Effector memory CD8-positive, alpha-beta T cell (primary cell): ENCODE results near the gene QRICH2.
A peak's percentile ranks its signal among the peaks of the same experiment; 100 is the strongest.
"Not testable (repeated sequence)": the region's sequence is repeated elsewhere in the genome, so short reads cannot be mapped to it uniquely, and the experiment has no call there.

Experiments
- ATAC-seq: fragments of 150-1000 bp; cut with Tn5 transposase; replicated peaks from 2 replicates; pipeline ENCODE4 v1.10.0; 2021; ENCODE audit warnings: mild to moderate bottlenecking, moderate library complexity
- DNase-seq, 3 experiments: peaks; one replicate each; pipeline ENCODE4 v3.0.0; 2021
- H3K27ac Mint-ChIP-seq, 2 donors: one replicate each; pipeline ENCODE4 v1.8.0; 2022; ENCODE audit warnings: mild to moderate bottlenecking in 2 of 2, mixed read lengths in 2 of 2, moderate library complexity in 2 of 2
- H3K27me3 Mint-ChIP-seq, 2 donors: one replicate each; pipeline ENCODE4 v1.8.0; 2022; ENCODE audit warnings: mixed read lengths in 2 of 2
- H3K36me3 Mint-ChIP-seq: one replicate; pipeline ENCODE4 v1.8.0; 2022; ENCODE audit warnings: mild to moderate bottlenecking, moderate library complexity, mixed read lengths; ENCODE audit not compliant: insufficient read depth
- H3K4me1 Mint-ChIP-seq, 2 donors: one replicate each; pipeline ENCODE4 v1.8.0; 2022; ENCODE audit warnings: low read depth in 2 of 2, mixed read lengths in 2 of 2
- H3K4me3 Mint-ChIP-seq, 2 donors: one replicate each; pipeline ENCODE4 v1.8.0; 2022; ENCODE audit warnings: mild to moderate bottlenecking in 2 of 2, mixed read lengths in 2 of 2, moderate library complexity in 2 of 2
- H3K9me3 Mint-ChIP-seq, 2 donors: one replicate each; pipeline ENCODE4 v1.8.0; 2022; ENCODE audit warnings: mixed read lengths in 2 of 2
- total RNA-seq, 9 experiments: gene quantifications; one replicate each; lab custom pipeline; 2026; lab: John Stamatoyannopoulos, UW

The QRICH2 gene
- total RNA-seq, result 2.0 to 17.6 (median 5.4) reads per million in 9 experiments

- no peaks in the 10 kb centered on the region for H3K9me3 Mint-ChIP-seq
- H3K36me3 Mint-ChIP-seq, result peaks cover 14% of the 10 kb centered on the region
- DNase-seq (no peak), ATAC-seq (no peak)
- no peak within 1 kb of the TSS for H3K4me3 Mint-ChIP-seq
- peaks cover 0 to 3% of the 10 kb centered on the region in 2 donors for H3K4me1 Mint-ChIP-seq
- H3K27ac Mint-ChIP-seq, result no peak within 1 kb of the TSS
- no peaks in the 10 kb centered on the region for H3K27me3 Mint-ChIP-seq
Measured at GRCh38 chr17:76307966-76308338, at the start of gene QRICH2. QRICH2 (minus strand) TSS chr17:76308276; CDS start chr17:76307998, 278 bp downstream.

GRCh38 chr17:76357597-76358158 lies 49.6 kb upstream of the QRICH2 start:
- H3K4me3 Mint-ChIP-seq, result no peak overlapping the region
- DNase-seq (no peak), ATAC-seq (no peak)
- H3K27ac Mint-ChIP-seq, result no peak overlapping the region
- H3K9me3 Mint-ChIP-seq, result no peaks in the 10 kb centered on the region
- peaks cover 15 to 32% of the 10 kb centered on the region in 2 donors for H3K27me3 Mint-ChIP-seq
- peaks cover 2% of the 10 kb centered on the region for H3K36me3 Mint-ChIP-seq
- H3K4me1 Mint-ChIP-seq, result peaks cover 9 to 12% of the 10 kb centered on the region in 2 donors

DNA sequence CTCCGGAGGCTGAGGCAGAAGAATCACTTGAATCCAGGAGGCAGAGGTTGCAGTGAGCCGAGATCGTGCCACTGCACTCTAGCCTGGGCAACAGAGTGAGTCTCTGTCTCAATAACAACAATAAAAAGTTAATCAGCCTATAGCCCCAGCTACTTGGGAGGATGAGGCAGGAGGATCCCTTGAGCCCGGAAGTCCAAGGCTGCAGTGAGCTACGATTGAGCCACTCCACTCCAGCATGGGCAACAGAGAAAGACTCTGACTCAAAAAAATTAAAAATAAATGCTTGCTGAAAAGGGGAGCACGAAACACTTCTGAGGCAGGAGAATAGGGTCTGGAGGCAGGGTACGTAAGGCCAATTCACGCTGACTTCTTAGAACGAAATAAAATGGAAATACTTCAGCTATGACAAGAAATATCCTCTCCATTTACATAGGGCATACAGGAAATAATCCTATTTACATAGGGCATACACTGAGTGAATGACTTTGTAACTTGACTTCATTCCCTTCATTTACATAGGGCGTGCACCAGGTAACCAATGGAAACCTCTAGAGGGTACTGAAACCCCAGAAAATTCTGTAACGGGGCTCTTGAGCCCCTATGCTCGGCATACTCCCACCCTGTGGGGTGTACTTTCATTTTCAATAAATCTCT lies 48.9 kb upstream of the QRICH2 start:
- peaks cover 13 to 16% of the 10 kb centered on the region in 2 donors for H3K4me1 Mint-ChIP-seq

GRCh38 chr17:76354747-76355310 lies 46.8 kb upstream of the QRICH2 start:
- H3K9me3 Mint-ChIP-seq, result no peaks in the 10 kb centered on the region
- peak overlapping the region in 1 of 2 donors; percentile 81 for H3K27ac Mint-ChIP-seq
- H3K36me3 Mint-ChIP-seq, result peaks cover 2% of the 10 kb centered on the region
- peaks cover 17 to 18% of the 10 kb centered on the region in 2 donors for H3K4me1 Mint-ChIP-seq
- peaks cover 0 to 12% of the 10 kb centered on the region in 2 donors for H3K27me3 Mint-ChIP-seq
- ATAC-seq (no peak), DNase-seq (no peak)
- peak overlapping the region; percentile 84 to 88 for H3K4me3 Mint-ChIP-seq

More for the DNA sequence above, 48.9 kb upstream of the QRICH2 start:
- Mint-ChIP-seq H3K36me3 (peaks cover 2% of the 10 kb centered on the region), H3K9me3 (no peaks in the 10 kb centered on the region), H3K27ac (no peak overlapping the region), H3K27me3 (peaks cover 8 to 26% of the 10 kb centered on the region in 2 donors), H3K4me3 (no peak overlapping the region)
- no peak for ATAC-seq
- no peak for DNase-seq

DNA sequence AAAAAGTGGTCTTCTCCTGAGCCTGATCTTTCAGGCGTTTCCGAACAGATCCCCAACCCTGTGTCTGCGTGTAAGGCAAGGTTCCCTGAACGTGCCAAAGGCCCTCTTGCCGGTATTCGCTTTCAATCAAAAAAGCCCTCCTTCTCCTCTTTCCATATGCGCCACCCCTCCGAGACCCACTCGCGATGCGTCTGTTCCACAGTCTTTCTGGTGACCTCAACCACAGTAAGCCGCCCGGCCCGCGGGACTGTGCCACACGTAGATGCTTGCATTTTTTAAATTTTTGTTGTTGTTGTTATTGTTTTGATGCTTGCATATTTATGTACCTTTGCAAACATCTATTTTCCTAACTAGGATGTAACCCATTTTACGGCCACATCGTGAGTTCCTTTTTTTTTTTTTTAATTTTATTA lies 46.2 kb upstream of the QRICH2 start:
- H3K36me3 Mint-ChIP-seq, result peaks cover 2% of the 10 kb centered on the region
- peak; percentile 6 for ATAC-seq
- H3K4me1 Mint-ChIP-seq, result peaks cover 17 to 18% of the 10 kb centered on the region in 2 donors
- H3K4me3 Mint-ChIP-seq, result peak overlapping the region; percentile 84 to 88
- DNase-seq, result no peak
- peak overlapping the region; percentile 81 to 95 for H3K27ac Mint-ChIP-seq
- H3K9me3 Mint-ChIP-seq, result no peaks in the 10 kb centered on the region
- peaks cover 0 to 8% of the 10 kb centered on the region in 2 donors for H3K27me3 Mint-ChIP-seq

DNA sequence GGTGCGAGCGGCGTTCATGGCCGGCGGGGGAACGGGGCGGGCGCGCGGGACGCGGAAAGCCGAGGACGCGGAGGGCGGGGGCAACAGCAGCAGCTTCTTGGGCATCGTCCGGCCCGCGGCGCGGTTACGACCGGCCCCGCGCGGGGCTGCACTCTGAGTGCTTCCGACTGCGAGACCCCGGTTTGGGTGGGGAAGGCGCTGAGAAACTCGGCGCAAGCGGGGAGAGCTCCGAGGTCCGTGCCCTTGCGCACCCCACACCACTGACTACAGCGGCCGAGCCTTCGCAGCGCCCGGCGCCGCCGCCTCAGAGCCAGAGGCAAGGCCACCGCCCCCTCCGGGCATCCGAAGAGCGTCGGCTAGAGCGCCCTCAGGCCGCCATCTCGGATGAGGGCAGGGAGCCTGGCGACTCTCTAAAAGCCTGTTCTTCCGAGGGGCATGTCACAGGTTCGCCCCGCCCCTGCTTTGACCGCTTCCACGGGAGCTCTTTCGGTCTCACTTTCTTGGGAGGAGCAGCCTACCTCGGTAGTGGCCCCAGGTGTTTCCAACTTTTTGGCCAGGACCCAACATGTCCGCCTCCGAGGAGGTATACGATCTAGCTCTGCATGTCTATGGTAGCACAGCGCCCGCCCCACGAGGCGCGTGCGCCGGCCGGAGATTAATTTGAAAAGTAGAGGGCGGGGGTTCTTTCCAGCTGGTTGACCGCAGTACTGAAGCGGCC lies 45.7 kb upstream of the QRICH2 start, which contains the start of gene PRPSAP1:
Gene PRPSAP1 (minus strand): TSS at position 318 of the 718 bp plus-strand sequence. CDS start 213 bp downstream, at position 105.
- peak within 1 kb of the TSS; percentile 81 to 95 for H3K27ac Mint-ChIP-seq
- peak; percentile 94 for ATAC-seq
- H3K9me3 Mint-ChIP-seq, result no peaks in the 10 kb centered on the region

GRCh38 chr17:76353004-76353598 lies 45.0 kb upstream of the QRICH2 start:
- no peak for ATAC-seq
- Mint-ChIP-seq H3K9me3 (no peaks in the 10 kb centered on the region), H3K36me3 (peaks cover 2% of the 10 kb centered on the region), H3K4me3 (peak overlapping the region; percentile 84 to 88), H3K4me1 (peaks cover 17 to 18% of the 10 kb centered on the region in 2 donors), H3K27me3 (peaks cover 0 to 8% of the 10 kb centered on the region in 2 donors), H3K27ac (peak overlapping the region; percentile 81 to 84)
- peak in 2 of 3 experiments; percentile 2 to 3 for DNase-seq

More for the DNA sequence above, 45.7 kb upstream of the QRICH2 start, which contains the start of gene PRPSAP1:
- Mint-ChIP-seq H3K36me3 (peaks cover 2% of the 10 kb centered on the region), H3K4me3 (peak within 1 kb of the TSS; percentile 84 to 88), H3K27me3 (peaks cover 0 to 8% of the 10 kb centered on the region in 2 donors), H3K4me1 (peaks cover 17 to 18% of the 10 kb centered on the region in 2 donors)
- peak; percentile 68 to 85 (median 70) for DNase-seq

DNA sequence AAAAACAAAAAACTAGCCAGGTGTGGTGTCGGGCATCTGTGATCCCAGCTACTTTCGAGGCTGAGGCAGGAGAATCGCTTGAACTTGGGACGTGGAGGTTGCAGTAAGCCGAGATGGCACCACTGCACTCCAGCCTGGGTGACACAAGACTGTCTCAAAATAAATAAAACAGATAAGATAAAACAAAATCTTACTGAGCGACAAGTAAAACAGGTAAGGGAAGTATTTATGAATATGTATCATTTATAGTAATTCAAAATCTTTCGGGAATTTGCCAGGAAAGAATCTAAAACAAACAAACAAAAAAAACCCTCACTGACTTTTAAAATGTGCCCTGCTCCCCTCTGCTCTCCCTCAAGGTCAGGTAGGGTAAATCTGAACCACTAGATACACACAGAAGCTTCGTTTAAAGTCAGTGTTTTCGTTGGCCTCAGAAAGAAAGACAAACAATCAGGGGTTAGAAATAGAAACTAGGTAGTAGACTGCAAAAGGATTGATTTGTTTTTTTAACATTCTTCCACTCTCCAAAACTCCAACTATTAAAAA lies 43.5 kb upstream of the QRICH2 start:
- H3K4me3 Mint-ChIP-seq, result peak overlapping the region; percentile 84 to 88
- H3K9me3 Mint-ChIP-seq, result no peaks in the 10 kb centered on the region
- DNase-seq (no peak), ATAC-seq (no peak)
- no peaks in the 10 kb centered on the region for H3K27me3 Mint-ChIP-seq
- peak overlapping the region in 1 of 2 donors; percentile 23 for H3K27ac Mint-ChIP-seq
- peaks cover 15% of the 10 kb centered on the region for H3K36me3 Mint-ChIP-seq
- H3K4me1 Mint-ChIP-seq, result peaks cover 20 to 22% of the 10 kb centered on the region in 2 donors

- ATAC-seq (no peak), DNase-seq (no peak)
- Mint-ChIP-seq H3K9me3 (no peaks in the 10 kb centered on the region), H3K36me3 (peaks cover 27% of the 10 kb centered on the region), H3K27ac (no peak overlapping the region), H3K27me3 (no peaks in the 10 kb centered on the region), H3K4me1 (peaks cover 20 to 22% of the 10 kb centered on the region in 2 donors), H3K4me3 (no peak overlapping the region)
Measured at GRCh38 chr17:76350463-76350862, 42.4 kb upstream of the QRICH2 start.

DNA sequence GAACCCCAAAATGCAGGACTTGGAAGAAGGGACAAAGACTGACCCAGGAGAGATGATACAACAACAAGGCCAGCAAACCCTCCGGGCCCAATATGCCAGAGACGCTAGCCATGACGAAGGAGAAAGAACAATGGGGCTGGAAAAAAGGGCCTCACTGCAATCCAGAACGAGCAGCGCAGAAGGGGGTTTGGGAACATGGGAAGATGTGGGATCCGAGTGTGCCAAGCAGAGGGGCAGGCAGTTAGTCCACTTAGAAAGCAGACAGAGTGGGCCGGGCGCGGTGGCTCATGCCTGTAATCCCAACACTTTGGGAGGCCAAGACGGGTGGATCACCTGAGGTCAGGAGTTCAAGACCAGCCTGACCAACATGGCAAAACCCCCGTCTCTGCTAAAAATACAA lies 38.9 kb upstream of the QRICH2 start:
- H3K27ac Mint-ChIP-seq, H3K9me3 Mint-ChIP-seq, DNase-seq, ATAC-seq, H3K4me1 Mint-ChIP-seq, H3K27me3 Mint-ChIP-seq, H3K4me3 Mint-ChIP-seq: not testable (repeated sequence)
- peaks cover 56% of the 10 kb centered on the region for H3K36me3 Mint-ChIP-seq

- Mint-ChIP-seq H3K4me1 (peaks cover 4% of the 10 kb centered on the region in 2 donors), H3K27ac (peak overlapping the region in 1 of 2 donors; percentile 59), H3K9me3 (no peaks in the 10 kb centered on the region), H3K36me3 (peaks cover 58% of the 10 kb centered on the region), H3K27me3 (no peaks in the 10 kb centered on the region), H3K4me3 (no peak overlapping the region)
- no peak for DNase-seq
- ATAC-seq, result no peak
Measured at GRCh38 chr17:76345377-76345974, 37.4 kb upstream of the QRICH2 start.

GRCh38 chr17:76343106-76343505 lies 35.0 kb upstream of the QRICH2 start:
- Mint-ChIP-seq H3K27me3 (no peaks in the 10 kb centered on the region), H3K4me1 (peaks cover 3 to 4% of the 10 kb centered on the region in 2 donors), H3K36me3 (peaks cover 60% of the 10 kb centered on the region), H3K27ac (no peak overlapping the region), H3K4me3 (no peak overlapping the region), H3K9me3 (no peaks in the 10 kb centered on the region)
- DNase-seq (no peak), ATAC-seq (no peak)
